GM12892 (cell line): ENCODE measurements around the gene SRPK3.

Experiments used
- DNase-seq: peaks from one replicate; pipeline ENCODE4 v3.0.0; 2011; ENCODE audit not compliant: insufficient read length
- FAIRE-seq: peaks from 2 replicates; lab custom pipeline; 2011; peaks lifted over from hg19 to GRCh38; lab: Jason Lieb, UNC
- POLR2A ChIP-seq: IDR thresholded peaks from 2 replicates; pipeline ENCODE4 v1.6.1; 2011; ENCODE audit warnings: low read depth, low read length, control low read depth
- POLR2AphosphoS5 ChIP-seq: IDR thresholded peaks from 2 replicates; pipeline ENCODE4 v1.6.1; 2011; ENCODE audit warnings: low read depth, low read length, control low read depth
- TAF1 ChIP-seq: IDR thresholded peaks from 2 replicates; pipeline ENCODE4 v1.6.1; 2011; ENCODE audit warnings: low read depth, mild to moderate bottlenecking, control low read depth, low read length, borderline replicate concordance

The SRPK3 gene

DNA sequence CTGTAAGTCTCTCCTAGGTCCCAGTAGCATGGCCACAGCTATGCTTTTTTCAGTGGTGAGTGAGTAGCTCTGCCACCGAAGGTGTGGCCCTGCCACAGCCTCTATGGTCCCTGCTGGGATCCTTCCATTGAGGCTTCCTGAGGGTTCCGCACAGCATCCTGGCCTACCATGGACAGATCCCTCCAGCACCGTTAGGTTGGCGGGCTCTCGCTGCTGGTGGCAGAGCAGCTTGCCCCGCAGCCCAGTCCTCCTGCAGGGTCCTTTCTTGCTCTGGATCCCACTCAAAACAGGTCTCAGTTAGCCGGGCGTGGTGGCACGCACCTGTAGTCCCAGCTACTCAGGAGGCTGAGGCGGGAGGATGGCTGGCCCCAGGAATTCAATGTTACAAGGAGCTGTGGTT lies 51.9 kb downstream of the SRPK3 start:
- FAIRE-seq: no peak
- TF ChIP-seq TAF1 (no peak), POLR2A (no peak), POLR2AphosphoS5 (no peak)

More for the DNA sequence above, 51.9 kb downstream of the SRPK3 start:
- DNase-seq: no peak
